LNCaP clone FGC (cell line): ENCODE data around the gene VPS18.

Experiments
- DNase-seq: peaks from one replicate; pipeline ENCODE4 v3.0.0-alpha.2; 2011; ENCODE audit warnings: low read depth
- H3K4me3 ChIP-seq: 2 replicates; pipeline ENCODE4 v1.5.1; 2011; ENCODE audit warnings: mild to moderate bottlenecking, low read depth, low read length, control low read depth
- CTCF ChIP-seq: IDR thresholded peaks from 2 replicates; pipeline ENCODE4 v1.5.1; 2012; ENCODE audit warnings: mild to moderate bottlenecking; ENCODE audit not compliant: control insufficient read depth, insufficient read depth; ENCODE audit errors: extremely low read depth

VPS18 gene

GRCh38 chr15:40915679-40916078 lies 21.4 kb downstream of the VPS18 start:
- no peak for TF ChIP-seq CTCF
- no peak for DNase-seq
- H3K4me3 ChIP-seq, result no peak overlapping the region

GRCh38 chr15:40917585-40917984 lies 23.3 kb downstream of the VPS18 start:
- TF ChIP-seq CTCF, result no peak

GRCh38 chr15:40918146-40918798 lies 24.0 kb downstream of the VPS18 start:
- no peak for TF ChIP-seq CTCF
- no peak for DNase-seq
- H3K4me3 ChIP-seq, result no peak overlapping the region

More at GRCh38 chr15:40917585-40917984, 23.3 kb downstream of the VPS18 start:
- no peak overlapping the region for H3K4me3 ChIP-seq
- DNase-seq, result no peak

GRCh38 chr15:40918799-40919392 lies 24.6 kb downstream of the VPS18 start:
- H3K4me3 ChIP-seq, result no peak overlapping the region
- DNase-seq, result no peak
- no peak for TF ChIP-seq CTCF

- DNase-seq, result no peak
- H3K4me3 ChIP-seq, result no peak overlapping the region
- TF ChIP-seq CTCF, result no peak
Measured at GRCh38 chr15:40921949-40922607, 27.8 kb downstream of the VPS18 start.

- TF ChIP-seq CTCF, result no peak
- H3K4me3 ChIP-seq, result no peak overlapping the region
- no peak for DNase-seq
Measured at GRCh38 chr15:40922608-40923005, 28.4 kb downstream of the VPS18 start.

GRCh38 chr15:40923551-40923950 lies 29.3 kb downstream of the VPS18 start:
- no peak for DNase-seq
- TF ChIP-seq CTCF, result no peak
- H3K4me3 ChIP-seq, result no peak overlapping the region
